ENCODE data around the gene ALG14.

Gene ALG14

GRCh38 chr1:95013950-95014574, 58.7 kb downstream of the ALG14 start:
- H3K27me3 ChIP-seq (ENCODE audit: low read length) = no peaks in the 10 kb centered on the region
- no peak for TF ChIP-seq EZH2phosphoT487 (conservative IDR thresholded peaks at IDR 0.05; ENCODE audit: low read length)
- TF ChIP-seq CTCF (IDR thresholded peaks at IDR 0.05; ENCODE audit: insufficient read depth, low read length, poor library complexity, severe bottlenecking) = no peak
- H3K36me3 ChIP-seq (ENCODE audit: low read length) = no peaks in the 10 kb centered on the region
- H4K20me1 ChIP-seq (ENCODE audit: low read depth, low read length) = no peaks in the 10 kb centered on the region
- no peaks in the 10 kb centered on the region for H3F3A ChIP-seq (ENCODE audit: insufficient read depth)
- H3K79me2 ChIP-seq (ENCODE audit: insufficient read depth, low read length) = no peaks in the 10 kb centered on the region
- H3K27ac ChIP-seq (ENCODE audit: low read depth, low read length) = no peak overlapping the region
- no peaks in the 10 kb centered on the region for H3K9me2 ChIP-seq (replicated peaks; ENCODE audit: insufficient read depth, low read length)
- H3K4me3 ChIP-seq (ENCODE audit: insufficient read depth, low read length, poor library complexity, severe bottlenecking) = no peak overlapping the region
- H2AFZ ChIP-seq (ENCODE audit: low read depth, low read length, severe bottlenecking) = no peak overlapping the region
- H3K4me2 ChIP-seq (ENCODE audit: low read depth, low read length, poor library complexity, severe bottlenecking) = no peak overlapping the region
- H3K9ac ChIP-seq (ENCODE audit: low read length) = no peak overlapping the region
- H3K9me3 ChIP-seq (ENCODE audit: insufficient read depth, low read length) = 0 out of 2 replicates have a peak, but pooled peaks cover 4% of the 10 kb centered on the region

- Histone ChIP-seq H4K20me1 (ENCODE audit: low read depth, low read length) (no peaks in the 10 kb centered on the region), H3K9me2 (replicated peaks; ENCODE audit: insufficient read depth, low read length) (no peaks in the 10 kb centered on the region), H3K4me2 (ENCODE audit: low read depth, low read length, poor library complexity, severe bottlenecking) (no peak overlapping the region), H3K4me3 (ENCODE audit: insufficient read depth, low read length, poor library complexity, severe bottlenecking) (no peak overlapping the region), H3F3A (ENCODE audit: insufficient read depth) (no peaks in the 10 kb centered on the region), H3K9me3 (ENCODE audit: insufficient read depth, low read length) (0 out of 2 replicates have a peak, but pooled peaks cover 4% of the 10 kb centered on the region), H3K79me2 (ENCODE audit: insufficient read depth, low read length) (no peaks in the 10 kb centered on the region), H3K36me3 (ENCODE audit: low read length) (no peaks in the 10 kb centered on the region), H2AFZ (ENCODE audit: low read depth, low read length, severe bottlenecking) (no peak overlapping the region), H3K27ac (ENCODE audit: low read depth, low read length) (no peak overlapping the region), H3K9ac (ENCODE audit: low read length) (no peak overlapping the region), H3K27me3 (ENCODE audit: low read length) (no peaks in the 10 kb centered on the region)
- no peak for TF ChIP-seq CTCF (IDR thresholded peaks at IDR 0.05; ENCODE audit: insufficient read depth, low read length, poor library complexity, severe bottlenecking)
- no peak for TF ChIP-seq EZH2phosphoT487 (conservative IDR thresholded peaks at IDR 0.05; ENCODE audit: low read length)
These were observed 60.4 kb downstream of the ALG14 start for GRCh38 chr1:95012389-95012788.

DNA sequence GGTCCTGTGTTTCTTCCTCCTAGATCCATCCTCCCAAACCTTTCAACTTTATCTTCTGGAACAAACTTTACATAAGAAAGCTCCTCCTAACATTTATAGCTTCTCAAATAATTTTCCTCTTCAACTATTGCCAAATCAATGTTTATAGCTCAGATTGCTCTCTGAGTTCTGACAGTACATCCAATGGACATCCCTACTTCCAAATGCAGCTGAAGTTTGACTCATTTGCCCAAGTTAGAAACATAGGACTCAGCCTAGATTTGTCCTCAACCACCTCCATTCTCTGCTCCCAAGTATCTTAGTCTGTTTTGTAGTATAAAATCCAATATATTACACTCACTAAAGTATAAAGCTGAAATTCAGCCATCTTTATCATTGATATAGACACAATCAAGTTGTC, 62.6 kb downstream of the ALG14 start:
- H3K36me3 ChIP-seq (ENCODE audit: low read length) = no peaks in the 10 kb centered on the region
- no peaks in the 10 kb centered on the region for H3K79me2 ChIP-seq (ENCODE audit: insufficient read depth, low read length)
- H3K27me3 ChIP-seq (ENCODE audit: low read length) = no peaks in the 10 kb centered on the region
- H3K9ac ChIP-seq (ENCODE audit: low read length) = no peak overlapping the region
- no peak for TF ChIP-seq EZH2phosphoT487 (conservative IDR thresholded peaks at IDR 0.05; ENCODE audit: low read length)
- no peak for TF ChIP-seq CTCF (IDR thresholded peaks at IDR 0.05; ENCODE audit: insufficient read depth, low read length, poor library complexity, severe bottlenecking)
- no peak overlapping the region for H3K27ac ChIP-seq (ENCODE audit: low read depth, low read length)
- H3K9me2 ChIP-seq (replicated peaks; ENCODE audit: insufficient read depth, low read length) = no peaks in the 10 kb centered on the region
- 0 out of 2 replicates have a peak, but pooled peaks cover 4% of the 10 kb centered on the region for H3K9me3 ChIP-seq (ENCODE audit: insufficient read depth, low read length)
- H2AFZ ChIP-seq (ENCODE audit: low read depth, low read length, severe bottlenecking) = no peak overlapping the region
- H3F3A ChIP-seq (ENCODE audit: insufficient read depth) = no peaks in the 10 kb centered on the region
- H3K4me3 ChIP-seq (ENCODE audit: insufficient read depth, low read length, poor library complexity, severe bottlenecking) = no peak overlapping the region
- H3K4me2 ChIP-seq (ENCODE audit: low read depth, low read length, poor library complexity, severe bottlenecking) = no peak overlapping the region
- no peaks in the 10 kb centered on the region for H4K20me1 ChIP-seq (ENCODE audit: low read depth, low read length)
